Neuron (in vitro differentiated cells): ENCODE results near the gene DGKB.

Experiments
- H2AFZ ChIP-seq: one replicate; pipeline ENCODE4 v1.6.1; 2013; ENCODE audit warnings: low read depth, mild to moderate bottlenecking, inconsistent platforms, low read length, moderate library complexity
- H3K27me3 ChIP-seq: one replicate; pipeline ENCODE4 v1.6.1; 2013; ENCODE audit warnings: low read length; ENCODE audit not compliant: insufficient read depth
- H3K36me3 ChIP-seq: one replicate; pipeline ENCODE4 v1.6.1; 2013; ENCODE audit warnings: low read length; ENCODE audit not compliant: insufficient read depth
- H3K4me1 ChIP-seq: one replicate; pipeline ENCODE4 v1.6.1; 2013; ENCODE audit warnings: low read length; ENCODE audit not compliant: insufficient read depth
- H3K4me3 ChIP-seq: 2 replicates; pipeline ENCODE4 v1.5.1; 2013; ENCODE audit warnings: mild to moderate bottlenecking, low read length, moderate library complexity
- H3K9me3 ChIP-seq: one replicate; pipeline ENCODE4 v1.6.1; 2013; ENCODE audit warnings: low read length

Gene DGKB

GRCh38 chr7:14894826-14895225 is 7.7 kb downstream of the DGKB start:
- H3K27me3 ChIP-seq: no peaks in the 10 kb centered on the region
- no peak overlapping the region for H2AFZ ChIP-seq
- H3K9me3 ChIP-seq: no peaks in the 10 kb centered on the region

GRCh38 chr7:14892961-14893360 is 9.6 kb downstream of the DGKB start:
- H3K4me3 ChIP-seq: no peak overlapping the region
- no peaks in the 10 kb centered on the region for H3K27me3 ChIP-seq
- H3K9me3 ChIP-seq: no peaks in the 10 kb centered on the region
- H3K36me3 ChIP-seq: no peaks in the 10 kb centered on the region
- H2AFZ ChIP-seq: no peak overlapping the region
- peaks cover 9% of the 10 kb centered on the region for H3K4me1 ChIP-seq

More at GRCh38 chr7:14894826-14895225, 7.7 kb downstream of the DGKB start:
- H3K36me3 ChIP-seq: no peaks in the 10 kb centered on the region
- H3K4me3 ChIP-seq: no peak overlapping the region
- H3K4me1 ChIP-seq: no peaks in the 10 kb centered on the region

- Histone ChIP-seq H3K36me3 (no peaks in the 10 kb centered on the region), H3K4me3 (no peak overlapping the region), H3K27me3 (no peaks in the 10 kb centered on the region), H3K4me1 (peaks cover 9% of the 10 kb centered on the region), H2AFZ (no peak overlapping the region), H3K9me3 (no peaks in the 10 kb centered on the region)
These were observed 11.3 kb downstream of the DGKB start for GRCh38 chr7:14891289-14891688.

- Histone ChIP-seq H3K36me3 (no peaks in the 10 kb centered on the region), H3K4me1 (peaks cover 9% of the 10 kb centered on the region), H2AFZ (no peak overlapping the region), H3K27me3 (no peaks in the 10 kb centered on the region), H3K9me3 (no peaks in the 10 kb centered on the region), H3K4me3 (no peak overlapping the region)
These were observed 13.6 kb downstream of the DGKB start for GRCh38 chr7:14888962-14889361.

GRCh38 chr7:14886533-14886932 is 16.0 kb downstream of the DGKB start:
- no peak overlapping the region for H3K4me3 ChIP-seq
- H2AFZ ChIP-seq: no peak overlapping the region
- no peaks in the 10 kb centered on the region for H3K36me3 ChIP-seq
- peaks cover 9% of the 10 kb centered on the region for H3K4me1 ChIP-seq
- H3K9me3 ChIP-seq: no peaks in the 10 kb centered on the region
- no peaks in the 10 kb centered on the region for H3K27me3 ChIP-seq

- H3K9me3 ChIP-seq: no peaks in the 10 kb centered on the region
- no peaks in the 10 kb centered on the region for H3K36me3 ChIP-seq
- H3K27me3 ChIP-seq: no peaks in the 10 kb centered on the region
- H3K4me3 ChIP-seq: no peak overlapping the region
- no peaks in the 10 kb centered on the region for H3K4me1 ChIP-seq
- no peak overlapping the region for H2AFZ ChIP-seq
These were observed 26.5 kb downstream of the DGKB start for GRCh38 chr7:14875941-14876587.

- no peak overlapping the region for H3K4me3 ChIP-seq
- H3K27me3 ChIP-seq: no peaks in the 10 kb centered on the region
- H2AFZ ChIP-seq: no peak overlapping the region
- H3K9me3 ChIP-seq: no peaks in the 10 kb centered on the region
- no peaks in the 10 kb centered on the region for H3K4me1 ChIP-seq
- H3K36me3 ChIP-seq: no peaks in the 10 kb centered on the region
These were observed 30.7 kb downstream of the DGKB start for GRCh38 chr7:14871880-14872279.

GRCh38 chr7:14870394-14870793 is 32.2 kb downstream of the DGKB start:
- no peak overlapping the region for H3K4me3 ChIP-seq
- no peaks in the 10 kb centered on the region for H3K9me3 ChIP-seq
- no peak overlapping the region for H2AFZ ChIP-seq
- no peaks in the 10 kb centered on the region for H3K4me1 ChIP-seq
- no peaks in the 10 kb centered on the region for H3K27me3 ChIP-seq
- H3K36me3 ChIP-seq: no peaks in the 10 kb centered on the region

GRCh38 chr7:14868937-14869336 is 33.6 kb downstream of the DGKB start:
- H3K4me1 ChIP-seq: no peaks in the 10 kb centered on the region

GRCh38 chr7:14861456-14861855 is 41.1 kb downstream of the DGKB start:
- Histone ChIP-seq H2AFZ (no peak overlapping the region), H3K9me3 (no peaks in the 10 kb centered on the region), H3K4me1 (no peaks in the 10 kb centered on the region), H3K27me3 (no peaks in the 10 kb centered on the region), H3K4me3 (no peak overlapping the region), H3K36me3 (no peaks in the 10 kb centered on the region)

More at GRCh38 chr7:14868937-14869336, 33.6 kb downstream of the DGKB start:
- Histone ChIP-seq H3K27me3 (no peaks in the 10 kb centered on the region), H3K4me3 (no peak overlapping the region), H3K9me3 (no peaks in the 10 kb centered on the region), H2AFZ (no peak overlapping the region), H3K36me3 (no peaks in the 10 kb centered on the region)

GRCh38 chr7:14859267-14859666 is 43.3 kb downstream of the DGKB start:
- Histone ChIP-seq H3K4me3 (no peak overlapping the region), H2AFZ (no peak overlapping the region), H3K27me3 (no peaks in the 10 kb centered on the region), H3K9me3 (no peaks in the 10 kb centered on the region), H3K4me1 (no peaks in the 10 kb centered on the region), H3K36me3 (no peaks in the 10 kb centered on the region)

GRCh38 chr7:14858866-14859265 is 43.7 kb downstream of the DGKB start:
- Histone ChIP-seq H3K9me3 (no peaks in the 10 kb centered on the region), H3K36me3 (no peaks in the 10 kb centered on the region), H3K27me3 (no peaks in the 10 kb centered on the region), H3K4me3 (no peak overlapping the region), H3K4me1 (no peaks in the 10 kb centered on the region), H2AFZ (no peak overlapping the region)

GRCh38 chr7:14858410-14858809 is 44.1 kb downstream of the DGKB start:
- Histone ChIP-seq H3K4me3 (no peak overlapping the region), H3K36me3 (no peaks in the 10 kb centered on the region), H3K27me3 (no peaks in the 10 kb centered on the region), H3K9me3 (no peaks in the 10 kb centered on the region), H3K4me1 (no peaks in the 10 kb centered on the region), H2AFZ (no peak overlapping the region)
